HG03060 (cell line): Measurements from ENCODE around the gene STIM2.

Experiments used
- ATAC-seq: cut with Tn5 transposase; IDR thresholded peaks from one replicate; pipeline ENCODE4 v1.9.1; 2021; ENCODE audit warnings: low read depth, moderate number of reproducible peaks; ENCODE audit not compliant: unreplicated experiment

Gene STIM2

DNA sequence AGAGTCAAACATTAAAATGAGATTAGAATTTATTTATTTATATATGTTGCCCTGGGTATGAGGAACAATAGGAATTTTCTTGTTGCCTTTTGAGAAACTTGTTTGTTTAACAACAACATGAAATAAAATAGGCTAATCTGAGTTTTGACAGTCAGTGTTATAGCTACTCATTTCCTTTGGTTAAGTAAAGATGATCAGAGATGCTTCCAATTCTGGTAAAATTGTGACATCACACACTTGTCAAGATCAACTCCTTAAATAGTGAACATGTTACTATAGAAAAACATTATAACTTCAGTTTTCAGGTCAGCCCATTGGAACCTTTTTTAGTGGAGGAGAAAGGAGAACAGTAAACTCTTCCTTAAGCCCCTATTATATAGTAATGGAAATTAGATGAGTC is 136.1 kb downstream of the STIM2 start:
- no peak for ATAC-seq

DNA sequence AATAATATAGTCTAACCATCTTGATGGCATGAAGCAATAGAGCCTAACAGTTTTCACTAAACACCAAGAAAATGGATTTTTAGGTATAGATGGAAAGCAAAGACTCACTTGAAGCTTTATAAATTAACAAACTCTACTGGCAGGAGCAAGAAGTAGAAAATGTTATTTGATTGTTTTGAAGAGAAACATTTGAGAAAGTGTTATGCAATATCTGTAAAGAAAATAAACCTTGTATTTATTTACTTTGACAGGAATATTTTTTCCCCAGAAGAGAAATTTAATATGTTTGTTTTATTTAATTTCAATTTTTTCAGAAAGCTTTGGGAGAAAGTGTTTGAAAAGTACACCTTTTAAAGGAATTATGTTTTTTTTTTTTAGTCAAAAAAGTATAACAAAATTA is 139.0 kb downstream of the STIM2 start:
- no peak for ATAC-seq

DNA sequence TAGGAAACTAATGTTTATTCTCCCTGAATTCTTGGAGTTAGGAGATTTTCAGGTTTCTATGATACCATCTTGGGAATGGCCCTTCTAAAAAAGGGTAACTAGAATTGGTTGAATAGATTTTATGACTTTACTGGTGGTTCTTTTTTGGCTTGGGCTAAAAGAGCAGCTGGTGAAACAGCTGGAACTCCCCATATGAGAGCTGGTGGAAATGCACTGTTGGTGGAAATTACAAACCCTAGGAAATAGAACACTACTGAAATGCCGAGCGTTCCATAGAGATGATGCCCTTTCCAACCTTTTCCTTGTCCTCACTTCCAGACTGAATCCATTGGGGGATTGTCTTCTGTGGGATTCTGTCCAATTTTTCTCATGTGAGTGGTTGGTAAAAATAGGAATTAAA is 139.5 kb downstream of the STIM2 start:
- ATAC-seq = no peak

DNA sequence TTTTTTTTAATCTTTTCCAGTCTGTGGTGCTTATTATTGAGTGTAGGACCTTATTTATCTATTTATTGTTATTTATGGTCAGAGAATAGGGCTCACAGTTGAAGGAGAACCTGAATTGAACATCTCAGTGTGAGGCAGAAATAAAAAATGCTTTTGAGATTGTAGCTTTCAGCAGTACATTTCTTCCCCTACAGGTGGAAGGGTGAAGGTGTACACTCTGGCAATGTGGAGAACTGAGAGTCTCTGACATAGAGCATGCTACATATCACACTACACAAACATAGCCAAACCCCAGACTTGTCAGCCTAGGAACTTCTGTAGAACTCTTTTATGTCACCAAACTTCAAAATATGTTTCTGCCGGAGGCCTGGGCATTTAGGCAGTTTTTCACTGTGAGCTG is 140.2 kb downstream of the STIM2 start:
- ATAC-seq = peak; percentile 69

DNA sequence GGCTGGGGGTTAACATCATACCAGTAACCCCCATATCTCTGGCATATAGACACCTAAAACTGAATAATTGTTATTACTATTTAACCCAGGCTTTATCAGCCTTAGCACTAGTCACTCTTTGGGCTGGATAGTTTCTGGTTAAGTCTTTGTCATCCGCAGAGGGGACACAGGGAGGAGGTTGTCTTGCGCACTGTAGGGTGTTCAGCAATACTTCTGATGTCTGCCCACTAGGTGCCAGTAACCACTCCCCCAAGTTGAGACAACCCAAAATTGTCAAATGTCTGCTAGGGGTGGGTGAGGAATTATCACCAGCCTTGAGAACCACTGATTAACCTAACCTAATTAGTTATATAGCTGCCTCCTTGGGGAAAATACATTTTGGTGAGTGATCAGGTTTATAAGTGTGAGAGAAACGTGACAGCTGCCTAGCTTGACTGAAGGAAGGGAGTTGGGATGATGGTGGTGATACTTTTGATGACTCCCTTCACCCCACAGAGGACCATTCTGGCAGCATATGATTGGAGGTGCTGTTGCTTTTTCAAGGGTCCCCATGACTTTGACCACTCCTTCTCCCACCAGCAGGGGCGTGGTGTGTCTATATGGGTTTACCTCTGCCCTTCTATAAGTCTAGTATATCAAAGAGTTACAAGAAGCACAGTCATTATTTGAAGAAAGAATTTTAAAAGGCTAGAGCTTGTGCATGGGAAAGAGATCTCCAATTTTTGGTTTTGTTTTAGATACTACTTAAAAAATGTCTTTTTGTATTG is 140.9 kb downstream of the STIM2 start:
- no peak for ATAC-seq

DNA sequence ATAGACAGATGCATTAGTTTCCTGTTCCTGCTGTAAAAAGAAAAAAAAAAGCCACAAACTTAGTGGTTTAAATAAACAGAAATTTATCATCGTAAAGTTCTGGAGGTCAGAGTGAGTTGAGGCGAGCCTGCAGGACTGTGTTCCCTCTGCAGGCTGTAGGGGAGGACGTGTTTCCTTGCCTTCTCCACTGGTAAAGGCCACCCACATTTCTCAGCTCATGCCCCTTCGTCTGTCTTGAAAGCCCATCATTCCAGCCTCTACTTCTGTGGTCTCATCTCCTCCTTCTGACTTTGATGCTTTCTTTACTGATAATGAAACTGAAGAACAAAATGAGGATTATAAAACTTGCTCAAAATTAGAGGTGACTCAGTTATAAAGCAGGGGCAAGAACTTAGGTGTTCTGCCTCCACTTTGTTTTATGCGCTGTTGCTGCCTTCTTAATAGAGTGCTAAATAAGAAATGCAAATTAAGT is 143.0 kb downstream of the STIM2 start:
- no peak for ATAC-seq

DNA sequence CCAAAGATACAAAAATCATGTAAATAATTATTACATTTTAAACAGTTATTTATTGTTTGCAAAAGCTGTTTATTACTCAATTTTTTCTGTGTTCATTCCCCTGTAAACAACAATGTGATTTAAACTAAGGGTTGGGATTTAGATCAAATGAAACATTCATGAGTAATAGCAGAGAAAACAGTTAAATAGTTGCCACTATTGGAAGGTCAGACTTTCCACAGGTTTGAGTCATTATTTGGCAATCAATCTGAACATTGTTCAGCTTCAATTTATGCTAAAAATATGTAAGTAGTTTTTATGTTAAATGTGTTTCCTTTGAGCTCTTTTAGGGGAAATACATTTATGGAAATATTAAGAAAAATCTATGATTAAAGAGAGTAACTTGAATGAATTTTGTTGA is 144.9 kb downstream of the STIM2 start:
- ATAC-seq = no peak

DNA sequence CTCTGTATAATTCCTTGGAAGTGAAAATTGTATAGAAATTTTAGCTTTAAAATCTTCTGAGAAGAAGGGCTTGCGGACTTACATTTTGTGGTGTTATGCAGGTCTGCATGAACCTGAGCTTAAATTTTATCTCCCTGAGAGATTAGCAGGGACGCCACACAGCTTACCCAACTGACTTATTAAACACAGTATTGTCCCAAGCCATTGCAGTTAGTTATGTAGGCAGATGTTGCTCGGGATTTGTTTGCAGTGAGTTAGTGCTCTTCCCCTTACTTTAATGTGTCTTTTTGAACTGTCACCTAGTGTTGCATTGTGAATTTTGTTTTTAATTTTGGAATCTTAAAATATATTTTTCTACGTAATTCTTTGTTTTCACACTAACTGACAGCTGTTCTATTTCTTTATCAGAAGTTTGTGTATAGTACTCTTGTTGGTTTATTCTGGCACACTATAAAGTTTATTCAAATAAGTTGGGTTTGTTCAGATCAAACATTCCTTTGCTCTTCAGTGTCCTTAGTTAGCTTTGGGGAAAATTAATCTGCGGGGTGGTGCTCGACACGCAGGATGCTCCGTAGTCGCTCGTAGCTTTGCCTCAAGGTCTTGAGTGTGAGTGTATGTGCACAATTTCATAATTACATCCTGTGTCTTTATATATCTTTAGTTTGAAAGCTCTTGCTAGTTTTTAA is 145.4 kb downstream of the STIM2 start:
- ATAC-seq = no peak

DNA sequence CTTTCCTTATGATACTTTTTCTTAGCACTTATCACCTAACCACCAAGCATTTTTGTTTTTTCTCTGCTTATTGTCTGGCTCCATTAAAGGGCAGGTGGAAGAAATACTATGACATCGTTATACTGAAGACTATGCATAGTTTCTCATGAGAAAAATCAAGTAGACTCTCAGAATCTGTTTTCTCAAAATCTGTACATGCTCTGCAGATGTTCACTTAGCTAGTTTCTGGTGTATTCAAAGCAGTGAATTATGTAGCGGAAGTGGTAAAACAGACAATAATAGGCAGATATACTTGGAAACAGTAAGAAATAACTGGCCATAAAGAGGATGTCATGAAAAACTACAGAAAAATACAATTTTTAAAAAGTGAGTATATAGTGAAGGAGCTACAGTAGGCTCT is 146.0 kb downstream of the STIM2 start:
- no peak for ATAC-seq

DNA sequence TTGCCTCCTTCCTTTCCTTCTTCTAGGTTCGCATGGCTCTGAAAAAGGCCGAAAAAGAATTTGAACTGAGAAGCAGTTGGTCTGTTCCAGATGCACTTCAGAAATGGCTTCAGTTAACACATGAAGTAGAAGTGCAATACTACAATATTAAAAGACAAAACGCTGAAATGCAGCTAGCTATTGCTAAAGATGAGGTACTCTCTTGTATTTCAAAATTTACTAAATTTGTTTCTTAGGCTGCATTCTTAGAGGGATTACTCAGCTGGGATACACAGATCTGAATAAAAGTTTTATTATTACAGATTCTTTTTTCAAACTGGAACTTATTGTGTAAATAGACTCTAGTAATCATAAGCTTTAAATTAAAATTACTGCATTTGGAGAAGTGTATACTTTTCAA is 146.9 kb downstream of the STIM2 start:
- no peak for ATAC-seq

DNA sequence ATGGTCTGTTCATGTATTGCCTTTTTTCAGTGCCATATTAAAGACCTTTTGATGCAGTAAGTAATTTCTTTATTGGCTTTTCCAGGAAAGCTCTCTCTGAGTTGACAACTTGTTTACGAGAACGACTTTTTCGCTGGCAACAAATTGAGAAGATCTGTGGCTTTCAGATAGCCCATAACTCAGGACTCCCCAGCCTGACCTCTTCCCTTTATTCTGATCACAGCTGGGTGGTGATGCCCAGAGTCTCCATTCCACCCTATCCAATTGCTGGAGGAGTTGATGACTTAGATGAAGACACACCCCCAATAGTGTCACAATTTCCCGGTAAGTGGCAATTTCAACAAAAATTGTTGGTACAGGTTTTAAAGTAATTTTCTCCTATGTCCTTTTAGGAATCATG is 148.0 kb downstream of the STIM2 start:
- ATAC-seq = no peak

DNA sequence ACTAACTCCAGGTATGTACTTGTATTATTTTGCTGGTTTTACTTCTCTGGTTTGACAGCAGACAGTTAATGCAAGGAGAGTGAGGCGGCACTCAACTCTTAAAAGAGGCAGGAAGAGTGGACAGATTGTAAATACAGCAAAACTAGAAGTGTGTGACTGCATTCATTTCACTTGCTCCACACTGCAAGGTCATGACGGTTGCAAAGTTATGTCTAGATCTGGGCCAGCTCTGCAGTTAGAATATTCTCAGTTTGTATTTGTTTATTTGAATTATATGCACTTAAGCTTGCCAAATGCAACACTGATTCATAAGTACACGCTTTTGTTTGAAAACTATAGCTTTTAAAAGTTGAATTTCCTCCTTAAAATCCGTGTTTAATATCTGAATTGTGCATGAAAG is 148.9 kb downstream of the STIM2 start:
- no peak for ATAC-seq

DNA sequence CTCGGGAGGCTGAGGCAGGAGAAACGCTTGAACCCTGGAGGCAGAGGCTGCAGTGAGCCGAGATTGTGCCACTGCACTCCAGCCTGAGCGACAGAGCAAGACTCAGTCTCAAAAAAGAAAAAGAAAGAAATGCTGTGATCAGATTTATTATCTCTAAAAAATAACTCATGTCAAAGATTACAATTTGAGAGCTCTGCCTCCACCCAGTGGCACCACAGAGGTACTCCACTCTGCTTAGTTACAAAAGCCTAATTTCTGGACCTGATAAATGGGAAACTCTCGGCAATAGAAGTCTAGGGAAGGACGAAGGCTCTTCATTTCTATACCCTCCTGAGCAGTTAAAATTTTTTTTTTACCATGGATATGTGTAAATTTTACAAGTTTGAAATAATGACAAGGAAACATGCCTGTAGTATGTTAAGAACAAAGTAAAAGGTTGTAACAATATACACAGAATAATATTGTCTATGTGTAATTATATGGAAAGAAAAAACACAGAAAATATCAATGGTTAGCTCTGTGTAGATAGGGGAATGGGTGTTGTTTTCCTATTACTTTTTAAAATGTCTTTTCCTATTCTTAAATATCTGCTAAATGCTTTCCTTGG is 149.8 kb downstream of the STIM2 start:
- peak; percentile 57 for ATAC-seq

DNA sequence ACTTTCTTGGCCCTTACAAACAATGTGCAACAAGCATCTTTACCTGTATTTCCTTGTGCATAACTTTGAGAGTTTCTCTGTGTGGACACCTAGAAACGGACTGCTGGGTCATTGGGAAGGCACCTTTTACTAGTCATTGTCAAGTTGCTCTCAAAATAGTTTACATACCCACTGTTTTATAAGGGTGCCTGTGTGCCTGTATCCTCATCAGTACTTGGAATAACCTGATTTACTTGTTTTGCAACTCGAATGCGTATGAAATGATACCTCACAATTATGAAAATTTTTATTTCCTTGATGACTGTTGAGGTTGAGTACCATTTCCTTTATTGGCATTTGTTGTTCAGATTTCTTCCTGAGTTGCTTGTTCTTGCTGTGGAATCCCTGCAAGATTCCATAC is 150.8 kb downstream of the STIM2 start:
- ATAC-seq = no peak

DNA sequence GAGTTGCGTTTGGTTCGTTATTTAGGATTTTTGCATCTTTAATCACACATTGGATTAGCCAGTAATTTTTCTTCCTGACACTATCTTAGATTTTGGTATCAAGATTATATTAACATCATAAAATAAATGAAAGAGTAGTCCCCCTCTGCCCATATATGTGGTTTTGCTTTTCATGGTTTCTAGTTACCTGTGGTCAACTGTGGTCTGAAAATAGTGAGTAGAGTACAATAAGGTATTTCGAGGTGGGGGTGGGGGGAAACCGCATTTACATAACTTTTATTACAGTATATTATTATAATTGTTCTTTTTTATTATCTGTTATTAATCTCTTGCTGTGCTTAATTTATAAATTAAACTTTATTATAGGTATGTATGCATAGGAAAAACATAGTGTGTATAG is 152.4 kb downstream of the STIM2 start:
- no peak for ATAC-seq

DNA sequence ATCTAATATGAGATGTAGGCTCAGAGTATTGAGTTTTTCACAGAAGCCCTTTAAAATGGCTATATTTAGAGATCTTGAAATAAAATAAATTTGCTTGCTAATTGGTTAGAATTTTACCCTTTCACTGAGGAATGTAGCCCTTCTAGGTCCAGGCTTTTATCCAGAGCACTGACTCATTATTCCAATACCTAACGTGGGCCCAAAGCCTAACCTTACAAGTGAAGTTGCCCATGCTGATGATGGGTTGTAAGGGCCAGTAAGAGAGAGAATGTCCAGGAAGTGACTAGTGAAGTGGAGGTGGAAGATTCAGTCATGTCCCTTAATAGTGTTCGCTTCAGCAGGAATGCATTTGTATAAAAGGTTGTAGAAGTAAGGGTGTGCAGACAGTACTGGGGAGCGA is 155.9 kb downstream of the STIM2 start:
- ATAC-seq = no peak

DNA sequence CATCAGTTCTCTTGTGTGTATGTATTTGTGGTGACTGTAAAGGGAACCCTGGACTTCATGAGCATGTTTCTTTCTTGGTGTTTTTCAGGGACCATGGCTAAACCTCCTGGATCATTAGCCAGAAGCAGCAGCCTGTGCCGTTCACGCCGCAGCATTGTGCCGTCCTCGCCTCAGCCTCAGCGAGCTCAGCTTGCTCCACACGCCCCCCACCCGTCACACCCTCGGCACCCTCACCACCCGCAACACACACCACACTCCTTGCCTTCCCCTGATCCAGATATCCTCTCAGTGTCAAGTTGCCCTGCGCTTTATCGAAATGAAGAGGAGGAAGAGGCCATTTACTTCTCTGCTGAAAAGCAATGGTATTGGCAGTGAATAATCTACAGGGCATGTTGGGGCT is 157.0 kb downstream of the STIM2 start:
- ATAC-seq = no peak

DNA sequence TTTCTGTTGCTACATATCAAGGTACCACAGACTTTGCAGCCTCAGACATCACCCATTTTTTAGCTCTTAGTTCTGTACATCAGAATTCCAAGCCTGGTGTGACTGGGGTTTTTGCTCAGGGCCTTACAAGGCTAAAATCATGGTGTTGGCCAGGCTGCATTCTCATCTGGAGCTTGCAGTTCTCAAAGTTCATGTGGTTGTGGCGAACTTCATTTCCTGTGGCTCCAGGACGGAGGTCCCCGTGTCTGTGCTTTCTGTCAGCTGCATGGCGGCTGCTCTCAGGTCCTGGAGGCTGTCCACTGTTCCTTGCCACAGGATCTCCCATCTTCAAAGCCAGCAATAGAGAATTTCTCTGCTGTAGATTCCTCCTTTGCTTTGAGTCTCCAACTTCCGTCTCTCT is 157.4 kb downstream of the STIM2 start:
- ATAC-seq = no peak

DNA sequence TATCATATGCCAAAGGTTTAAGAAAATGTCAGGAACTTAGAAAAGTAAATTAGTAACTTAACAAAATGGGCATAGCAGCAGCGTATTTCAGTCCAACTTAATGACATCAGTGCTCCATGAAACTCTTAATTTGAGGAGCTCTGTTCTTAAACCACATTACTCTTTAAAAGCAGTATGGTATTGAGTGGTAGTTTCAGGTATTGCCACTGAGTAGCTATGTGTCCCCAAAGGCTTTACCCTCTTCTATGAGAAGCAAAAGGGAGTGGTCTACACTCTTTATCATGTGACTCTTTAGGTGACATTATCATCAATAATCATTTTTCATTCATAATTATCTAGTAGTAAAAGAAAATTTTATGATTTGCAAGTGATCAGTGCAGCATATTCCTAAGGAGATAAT is 158.3 kb downstream of the STIM2 start:
- no peak for ATAC-seq

DNA sequence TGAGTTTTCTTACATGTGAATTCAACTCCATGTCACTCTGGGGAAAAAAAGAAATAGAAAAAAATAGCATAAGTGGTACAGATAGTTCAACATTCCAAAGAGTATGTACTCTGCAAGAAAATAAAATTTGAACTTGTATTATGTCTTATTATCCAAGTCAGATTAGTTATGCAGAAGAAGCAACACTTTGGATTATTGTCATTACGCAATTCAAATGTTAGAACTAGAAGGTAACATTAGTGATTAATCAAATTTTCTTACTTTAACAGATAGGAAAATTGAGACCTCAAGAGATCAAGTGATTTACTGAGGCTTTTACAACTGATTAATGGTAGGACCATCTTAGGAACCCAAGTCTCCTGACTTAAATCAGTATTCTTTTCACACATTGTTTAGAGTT is 159.1 kb downstream of the STIM2 start:
- ATAC-seq = no peak

DNA sequence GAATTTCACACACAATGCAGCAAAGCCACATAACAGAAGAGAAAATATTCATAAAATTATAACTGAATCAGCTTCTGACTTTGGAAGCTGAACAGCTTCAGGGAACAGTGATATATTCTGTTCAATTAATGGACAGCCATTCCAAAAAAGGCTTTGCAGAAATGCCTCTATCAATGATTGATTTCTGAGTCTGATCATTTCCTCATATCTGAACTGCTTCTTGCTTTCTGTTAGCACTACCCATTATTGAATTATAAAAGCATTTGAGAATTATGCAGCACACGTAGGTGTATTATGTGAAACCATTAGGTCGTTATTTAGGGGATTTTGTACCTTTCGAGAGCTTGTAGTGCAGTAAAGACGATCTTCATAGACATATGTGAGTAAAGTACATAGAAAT is 159.6 kb downstream of the STIM2 start:
- ATAC-seq = no peak

DNA sequence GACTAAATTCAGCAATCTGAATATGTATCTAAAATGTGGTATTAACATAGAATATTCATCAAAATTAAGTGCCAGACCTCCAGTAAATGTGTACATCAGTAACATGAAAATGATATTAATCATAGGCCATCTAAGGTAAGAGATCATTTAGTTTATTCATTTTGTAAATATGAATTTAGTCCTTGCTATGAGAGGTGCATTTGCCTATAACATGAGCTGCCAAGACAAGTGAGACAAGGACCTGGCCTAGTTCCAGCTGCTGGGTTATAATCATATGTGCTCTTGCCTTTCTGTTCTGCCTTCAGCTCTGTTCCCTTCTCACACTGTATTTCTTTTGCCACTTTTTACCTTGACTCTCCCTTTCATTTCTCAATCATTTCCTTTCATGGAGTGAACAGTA is 160.0 kb downstream of the STIM2 start:
- no peak for ATAC-seq
